GM12878 (cell line): Measurements from ENCODE around the gene RIT2. TPM values are rescaled to one million over a fixed set of nuclear protein-coding genes. Genes with fewer than 3 reads are reported as not detected.

Source experiments
- ATAC-seq: fragments of 200-7000 bp; cut with Tn5 transposase; 3 replicates; pipeline ENCODE4 v1.9.1; 2020; ENCODE audit warnings: mild to moderate bottlenecking, moderate library complexity
- BruUV-seq: library from RNA; stranded (reverse); fragments of 400-500 nt; replicated peaks from 2 replicates; lab custom pipeline; 2021; lab: Mats Ljungman, UMichigan
- CTCF ChIA-PET: fragments of 300-600 bp; sonication (Branson Sonifier 250); formaldehyde crosslinking; extraction: SDS; loops from one replicate; lab custom pipeline; 2021; ENCODE audit warnings: inconsistent platforms; lab: Yijun Ruan, JAX
- POLR2A ChIA-PET: fragments of 350-600 bp; formaldehyde crosslinking; extraction: SDS; loops from one replicate; lab custom pipeline; 2021; ENCODE audit warnings: inconsistent platforms; lab: Charles Lee
- RAD21 ChIA-PET: fragments of 300-600 bp; sonication (Branson Sonifier 250); formaldehyde crosslinking; loops from one replicate; lab custom pipeline; 2023; ENCODE audit warnings: antibody characterized with exemption; ENCODE audit not compliant: unreplicated experiment; lab: Charles Lee
- SMC1A ChIA-PET: fragments of 300-600 bp; sonication (Branson Sonifier 250); formaldehyde crosslinking; loops from one replicate; lab custom pipeline; 2023; ENCODE audit not compliant: unreplicated experiment, uncharacterized antibody; lab: Charles Lee
- DNase-seq: peaks from one replicate; pipeline ENCODE4 v3.0.0-alpha.2; 2011; ENCODE audit warnings: low read depth, low spot score
- FAIRE-seq: peaks from 3 replicates; lab custom pipeline; 2011; peaks lifted over from hg19 to GRCh38; lab: Jason Lieb, UNC
- H2AFZ ChIP-seq: 2 replicates; pipeline ENCODE4 v1.6.0; 2011; ENCODE audit warnings: low read depth, low read length, control low read depth; ENCODE audit not compliant: control insufficient read depth
- H3K27ac ChIP-seq: 2 replicates; pipeline ENCODE4 v1.5.1; 2011; ENCODE audit warnings: control low read depth; ENCODE audit not compliant: control insufficient read depth, insufficient read depth
- H3K27me3 ChIP-seq, 2 experiments: replicated peaks in 1 of 2; 2 replicates each; pipeline versions ENCODE4 v1.6.0 to v1.6.1; 2011; ENCODE audit warnings: low read length in 1 of 2; ENCODE audit not compliant: control insufficient read depth in 2 of 2, insufficient read depth in 2 of 2
- H3K36me3 ChIP-seq, 2 experiments: 2 replicates each; pipeline ENCODE4 v1.5.1; 2011; ENCODE audit warnings: low read length in 1 of 2; ENCODE audit not compliant: control insufficient read depth in 2 of 2, insufficient read depth in 2 of 2
- H3K4me1 ChIP-seq: 2 replicates; pipeline ENCODE4 v1.6.1; 2011; ENCODE audit warnings: mild to moderate bottlenecking, low read length, moderate library complexity, mixed read lengths; ENCODE audit not compliant: control insufficient read depth, insufficient read depth
- H3K4me2 ChIP-seq: 2 replicates; pipeline ENCODE4 v1.6.0; 2011; ENCODE audit warnings: control low read depth; ENCODE audit not compliant: control insufficient read depth, insufficient read depth
- H3K4me3 ChIP-seq: fragments of 200-600 bp; sonication (generic); 2 replicates; pipeline ENCODE4 v1.5.1; 2016
- H3K79me2 ChIP-seq: 2 replicates; pipeline ENCODE4 v1.6.0; 2011; ENCODE audit warnings: low read length; ENCODE audit not compliant: control insufficient read depth, insufficient read depth
- H3K9ac ChIP-seq: 2 replicates; pipeline ENCODE4 v1.8.0; 2011; ENCODE audit warnings: low read length, control low read depth, mixed read lengths; ENCODE audit not compliant: control insufficient read depth, insufficient read depth
- H3K9me3 ChIP-seq: replicated peaks from 3 replicates; pipeline ENCODE4 v1.5.1; 2011; ENCODE audit warnings: mild to moderate bottlenecking, low read length; ENCODE audit not compliant: control insufficient read depth, insufficient read depth
- H4K20me1 ChIP-seq: 2 replicates; pipeline ENCODE4 v1.6.0; 2011; ENCODE audit not compliant: control insufficient read depth, insufficient read depth
- CBX5 ChIP-seq: sonication (generic); IDR thresholded peaks from 2 replicates; pipeline ENCODE4 v1.6.1; 2016; ENCODE audit warnings: low read depth, moderate library complexity, mild to moderate bottlenecking, inconsistent platforms
- IKZF2 ChIP-seq, 2 experiments: fragments of 450-650 bp; IDR thresholded peaks; 2 replicates each; pipeline ENCODE4 v1.6.1; 2017; ENCODE audit warnings: mild to moderate bottlenecking in 2 of 2, moderate library complexity in 2 of 2
- NR2C2 ChIP-seq: IDR thresholded peaks from 2 replicates; pipeline ENCODE4 v1.6.1; 2011; ENCODE audit warnings: borderline replicate concordance, low read depth; ENCODE audit not compliant: control insufficient read depth, insufficient read length
- RFX5 ChIP-seq: IDR thresholded peaks from 2 replicates; pipeline ENCODE4 v1.6.1; 2011; ENCODE audit warnings: low read depth, low read length, improper control_type of control experiment
- SKIL ChIP-seq: fragments of 450-650 bp; IDR thresholded peaks from 2 replicates; pipeline ENCODE4 v1.6.1; 2017; ENCODE audit warnings: mild to moderate bottlenecking, low read depth, inconsistent platforms; ENCODE audit not compliant: poor library complexity, severe bottlenecking
- SMC3 ChIP-seq: IDR thresholded peaks from 2 replicates; pipeline ENCODE4 v1.6.1; 2011; ENCODE audit warnings: low read length, improper control_type of control experiment, borderline replicate concordance
- SRF ChIP-seq, 2 experiments: IDR thresholded peaks; 2 replicates each; pipeline ENCODE4 v1.6.1; 2011; ENCODE audit warnings: low read depth in 2 of 2, low read length in 2 of 2, mild to moderate bottlenecking in 1 of 2, moderate library complexity in 1 of 2
- USF2 ChIP-seq: IDR thresholded peaks from 2 replicates; pipeline ENCODE4 v1.6.1; 2011; ENCODE audit warnings: low read depth, low read length, improper control_type of control experiment, borderline replicate concordance
- ZNF24 ChIP-seq: fragments of 450-650 bp; IDR thresholded peaks from 2 replicates; pipeline ENCODE4 v1.6.1; 2017; ENCODE audit warnings: antibody characterized with exemption, mild to moderate bottlenecking
- ZNF274 ChIP-seq: IDR thresholded peaks from one replicate; pipeline ENCODE4 v1.8.0; 2011; ENCODE audit not compliant: insufficient read length, insufficient read depth
- ZSCAN29 ChIP-seq: fragments of 450-650 bp; IDR thresholded peaks from 2 replicates; pipeline ENCODE4 v1.6.1; 2017; ENCODE audit warnings: mild to moderate bottlenecking, moderate library complexity
- whole genome bisulfite sequencing: methylation state at CpG from one replicate; pipeline ENCODE4 v1.1.6; 2016; ENCODE audit warnings: low lambda C conversion rate; ENCODE audit not compliant: insufficient replicate concordance, insufficient coverage; ENCODE audit errors: missing lambda C conversion rate; 5-methylcytosine and 5-hydroxymethylcytosine counted together
- in situ Hi-C: fragments of 300-500 bp; cut with MboI; formaldehyde crosslinking; loops from 9 replicates; pipeline ENCODE4 v1.14.3; 2018; ENCODE audit warnings: mixed read lengths
- intact Hi-C: fragments of 100-400 bp; cut with micrococcal nuclease; formaldehyde crosslinking; loops from one replicate; pipeline ENCODE4 v1.14.2; 2022; ENCODE audit not compliant: unreplicated experiment
- polyA plus RNA-seq, 11 experiments: library from polyadenylated mRNA; depleted of rRNA in 4 of 11; unstranded in 6 of 11; stranded (reverse) in 5 of 11; fragments of >200 nt; fragmentation: Nextera tagmentation in 4 of 11; fragmentation: Illumina TruSeq in 1 of 11; extraction: Ambion mirVana in 4 of 11; extraction: Trizol in 1 of 11; gene quantifications; 1 replicate in 1 of 11; 2 replicates in 10 of 11; pipeline versions ENCODE4 v1.2.1 to v1.2.3, GENCODE V29; 2011 to 2016; ENCODE audit warnings: inconsistent platforms in 2 of 11, missing spikeins in 2 of 11, low read depth in 1 of 11
- total RNA-seq, 4 experiments: library from RNA; depleted of rRNA in 3 of 4; stranded (reverse); fragments of >200 nt in 3 of 4; fragmentation: Illumina TruSeq in 1 of 4; extraction: Trizol in 1 of 4; gene quantifications; 2 replicates each; pipeline versions ENCODE4 v1.2.1 to v1.2.3, GENCODE V29; 2013 to 2021

The RIT2 gene
- total and polyA plus RNA-seq, 10 of the 15 experiments (the other 5 are each of a cell fraction or from before 2014, with no cell fraction given): not detected

GRCh38 chr18:43160509-43160908, 45.0 kb upstream of the RIT2 start:
- intact Hi-C loops: no loop called here
- Histone ChIP-seq H3K27me3 (no peaks in the 10 kb centered on the region), H4K20me1 (no peaks in the 10 kb centered on the region), H3K79me2 (no peaks in the 10 kb centered on the region), H3K27ac (no peak overlapping the region), H3K4me3 (no peak overlapping the region), H3K9ac (no peak overlapping the region), H3K4me1 (no peaks in the 10 kb centered on the region), H2AFZ (no peak overlapping the region), H3K9me3 (no peaks in the 10 kb centered on the region), H3K36me3 (no peaks in the 10 kb centered on the region), H3K4me2 (no peak overlapping the region)
- FAIRE-seq: no peak
- CTCF ChIA-PET: no interaction called here
- no peak for ATAC-seq
- DNase-seq: no peak
- POLR2A ChIA-PET: interaction anchor here (0.5 kb wide), 1 partner anchor 735 kb away, joined by 5 read pairs; no protein-coding TSS in a partner anchor
- TF ChIP-seq USF2: no peak
- no peak for TF ChIP-seq NR2C2
- TF ChIP-seq ZNF24: no peak
- TF ChIP-seq RFX5: no peak
- TF ChIP-seq ZNF274: no peak
- no peak for TF ChIP-seq ZSCAN29
- TF ChIP-seq SRF (IDR thresholded peaks at IDR 0.05; ENCODE audit: low read depth in 2 of 2, low read length in 2 of 2): no peak
- no peak for TF ChIP-seq SKIL
- no peak for TF ChIP-seq CBX5
- no peak for TF ChIP-seq IKZF2 (IDR thresholded peaks at IDR 0.05)
- no peak for TF ChIP-seq SMC3
- BruUV-seq: no TSS peak
- in situ Hi-C loops: no loop called here
- SMC1A ChIA-PET: no interaction called here
- 0% methylated on average over 1 of the region's 1 CpG for WGBS
- RAD21 ChIA-PET: interaction anchor here (0.8 kb wide), 1 partner anchor 1046 kb away, joined by 3 read pairs; no protein-coding TSS in a partner anchor
